H1 (cell line): Measurements from ENCODE around the gene LILRB3. TPM values are rescaled to one million over a fixed set of nuclear protein-coding genes. Genes with fewer than 3 reads are reported as not detected.

Experiments used
- CBX8 ChIP-seq: fragments of 300-800, 300-1000 bp; sonication (generic); IDR thresholded peaks from 2 replicates; pipeline ENCODE4 v1.7.1; 2016; ENCODE audit warnings: low read depth, low read length, borderline replicate concordance
- EZH2 ChIP-seq: fragments of 200-600 bp; sonication (generic); IDR thresholded peaks from 2 replicates; pipeline ENCODE4 v1.7.1; 2012; ENCODE audit warnings: low read depth, mild to moderate bottlenecking, moderate library complexity, low read length, inconsistent platforms; ENCODE audit not compliant: severe bottlenecking
- KDM5A ChIP-seq: fragments of 200-600 bp; IDR thresholded peaks from 2 replicates; pipeline ENCODE4 v1.7.1; 2012; ENCODE audit warnings: mild to moderate bottlenecking, low read length, inconsistent platforms, mixed read lengths
- NANOG ChIP-seq: IDR thresholded peaks from 2 replicates; pipeline ENCODE4 v1.6.1; 2011; ENCODE audit warnings: low read length, low read depth, mild to moderate bottlenecking, inconsistent platforms; ENCODE audit not compliant: insufficient read depth, poor library complexity, severe bottlenecking
- NRF1 ChIP-seq: IDR thresholded peaks from 2 replicates; pipeline ENCODE4 v1.6.1; 2011; ENCODE audit warnings: mild to moderate bottlenecking, low read depth, low read length, improper control_type of control experiment
- PHF8 ChIP-seq: fragments of 200-600 bp; sonication (generic); conservative IDR thresholded peaks from 2 replicates; pipeline ENCODE4 v1.7.1; 2012; ENCODE audit warnings: low read depth, mild to moderate bottlenecking, inconsistent platforms, low read length, moderate library complexity
- POLR2A ChIP-seq, 2 experiments: IDR thresholded peaks; 1 replicate in 1 of 2; 2 replicates in 1 of 2; pipeline ENCODE4 v1.6.1; 2011; ENCODE audit warnings: low read depth in 2 of 2, low read length in 2 of 2, mild to moderate bottlenecking in 2 of 2; ENCODE audit errors: control extremely low read depth in 1 of 2
- polyA plus RNA-seq, 7 experiments: library from polyadenylated mRNA; depleted of rRNA in 3 of 7; stranded (reverse) in 5 of 7; unstranded in 2 of 7; fragments of >200 nt in 5 of 7; fragments of 200-250 nt in 2 of 7; gene quantifications; 1 replicate in 5 of 7; 2 replicates in 1 of 7; 4 replicates in 1 of 7; pipeline versions ENCODE4 v1.2.1 to v1.2.3, GENCODE V29; 2011 to 2013; ENCODE audit warnings: missing spikeins in 2 of 7, mixed read lengths in 2 of 7
- total RNA-seq: library from RNA; stranded (reverse); fragmentation: NEBNext Ultra II Directional; extraction: Animal tissue kit (Norgen Biotek cat#: 25700); gene quantifications from 2 replicates; pipeline ENCODE4 v1.2.1, GENCODE V29; 2021

Gene LILRB3
- total and polyA plus RNA-seq, 2 of the 8 experiments (the other 6 are each of a cell fraction or from before 2014, with no cell fraction given), result not detected

GRCh38 chr19:54197121-54197520 lies 25.7 kb downstream of the LILRB3 start (continued):
- TF ChIP-seq NANOG, result no peak
- TF ChIP-seq CBX8, result no peak
- TF ChIP-seq EZH2, result no peak
- TF ChIP-seq POLR2A (IDR thresholded peaks at IDR 0.05; ENCODE audit: control extremely low read depth in 1 of 2, low read depth in 2 of 2, low read length in 2 of 2), result no peak
- TF ChIP-seq KDM5A, result no peak
- no peak for TF ChIP-seq NRF1
- TF ChIP-seq PHF8, result no peak
